Cardiac fibroblast (primary cell): ENCODE data around the gene TNNI3.
"Not testable (repeated sequence)": the region's sequence is repeated elsewhere in the genome, so short reads cannot be mapped to it uniquely, and the experiment has no call there.

Experiments
- DNase-seq, 2 donors: peaks; one replicate each; pipeline versions ENCODE4 v3.0.0 to v3.0.0-alpha.2; 2010; ENCODE audit warnings: low read depth in 2 of 2
- H3K4me3 ChIP-seq, 2 donors: replicated peaks in 1 of 2; 1 replicate in 1 of 2; 2 replicates in 1 of 2; pipeline ENCODE4 v1.5.1; 2011; ENCODE audit warnings: low read depth in 2 of 2, low read length in 2 of 2, mild to moderate bottlenecking in 2 of 2, moderate library complexity in 1 of 2
- TF ChIP-seq, protein P1 (sequence below): IDR thresholded peaks from one replicate; pipeline ENCODE4 v1.5.1; 2011; ENCODE audit warnings: low read depth, mild to moderate bottlenecking, low read length, inconsistent platforms

The TNNI3 gene

GRCh38 chr19:55157064-55157908, at the start of gene TNNI3:
TNNI3 (minus strand) TSS chr19:55157732; CDS start chr19:55157589, 143 bp downstream.
- H3K4me3 ChIP-seq: peak within 1 kb of the TSS in 1 of 2 donors; percentile 3
- TF ChIP-seq, protein P1, sequence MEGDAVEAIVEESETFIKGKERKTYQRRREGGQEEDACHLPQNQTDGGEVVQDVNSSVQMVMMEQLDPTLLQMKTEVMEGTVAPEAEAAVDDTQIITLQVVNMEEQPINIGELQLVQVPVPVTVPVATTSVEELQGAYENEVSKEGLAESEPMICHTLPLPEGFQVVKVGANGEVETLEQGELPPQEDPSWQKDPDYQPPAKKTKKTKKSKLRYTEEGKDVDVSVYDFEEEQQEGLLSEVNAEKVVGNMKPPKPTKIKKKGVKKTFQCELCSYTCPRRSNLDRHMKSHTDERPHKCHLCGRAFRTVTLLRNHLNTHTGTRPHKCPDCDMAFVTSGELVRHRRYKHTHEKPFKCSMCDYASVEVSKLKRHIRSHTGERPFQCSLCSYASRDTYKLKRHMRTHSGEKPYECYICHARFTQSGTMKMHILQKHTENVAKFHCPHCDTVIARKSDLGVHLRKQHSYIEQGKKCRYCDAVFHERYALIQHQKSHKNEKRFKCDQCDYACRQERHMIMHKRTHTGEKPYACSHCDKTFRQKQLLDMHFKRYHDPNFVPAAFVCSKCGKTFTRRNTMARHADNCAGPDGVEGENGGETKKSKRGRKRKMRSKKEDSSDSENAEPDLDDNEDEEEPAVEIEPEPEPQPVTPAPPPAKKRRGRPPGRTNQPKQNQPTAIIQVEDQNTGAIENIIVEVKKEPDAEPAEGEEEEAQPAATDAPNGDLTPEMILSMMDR: no peak
- no peak for DNase-seq

GRCh38 chr19:55206664-55207500, 49.4 kb upstream of the TNNI3 start:
- TF ChIP-seq, protein P1: no peak
- DNase-seq: peak; percentile 83 to 95
- H3K4me3 ChIP-seq: peak overlapping the region; percentile 8 to 32

DNA sequence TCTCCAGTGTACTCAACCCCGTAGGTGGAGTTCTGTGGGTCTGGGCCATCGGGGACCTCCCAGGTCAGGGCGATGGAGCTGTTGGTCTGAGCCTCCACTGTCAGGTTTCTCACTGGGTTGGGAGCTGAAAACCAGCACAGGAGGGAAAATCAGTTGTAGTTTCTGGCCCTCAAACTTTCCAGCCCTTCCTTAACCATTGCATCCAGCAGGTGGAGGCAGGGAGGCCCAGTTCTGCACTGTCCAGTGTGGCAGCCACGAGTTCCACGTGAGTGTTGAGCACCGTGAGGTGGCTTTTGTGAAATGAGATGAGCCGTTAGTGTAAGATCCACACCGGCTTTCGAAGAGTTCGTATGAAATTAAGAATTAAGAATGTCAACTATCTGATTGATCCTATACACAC, 44.7 kb upstream of the TNNI3 start:
- not testable (repeated sequence) for H3K4me3 ChIP-seq, DNase-seq
- TF ChIP-seq, protein P1: peak; percentile 27

DNA sequence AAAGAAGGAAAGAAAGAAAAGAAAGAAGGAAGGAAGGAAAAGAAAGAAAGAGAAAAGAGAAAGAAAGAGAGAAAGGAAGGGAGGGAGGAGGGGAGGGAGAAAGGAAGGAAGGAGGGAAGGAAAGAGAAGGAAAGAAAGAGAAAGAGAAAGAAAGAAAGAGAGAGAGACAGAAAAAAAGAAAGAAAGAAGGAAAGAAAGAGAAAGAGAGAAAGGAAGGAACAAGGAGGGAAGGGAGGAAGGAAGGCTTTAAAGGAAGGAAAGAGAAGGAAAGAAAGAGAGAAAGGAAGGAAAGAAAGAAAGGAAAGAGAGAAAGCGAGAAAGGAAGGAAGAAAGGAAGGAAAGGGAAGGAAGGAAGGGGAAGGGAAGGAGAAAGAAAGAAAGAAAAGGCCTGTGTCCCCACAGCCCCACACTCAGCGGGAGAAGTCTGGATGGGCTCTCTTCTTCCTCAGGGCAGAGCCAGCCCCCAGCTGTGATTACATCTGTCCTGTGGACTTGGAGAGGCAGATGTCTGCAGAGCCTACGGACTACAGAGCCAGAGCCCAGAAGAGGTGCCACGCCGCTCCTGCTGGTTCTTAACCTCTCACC, 42.2 kb upstream of the TNNI3 start:
- DNase-seq: no peak
- no peak overlapping the region for H3K4me3 ChIP-seq
- TF ChIP-seq, protein P1: no peak

DNA sequence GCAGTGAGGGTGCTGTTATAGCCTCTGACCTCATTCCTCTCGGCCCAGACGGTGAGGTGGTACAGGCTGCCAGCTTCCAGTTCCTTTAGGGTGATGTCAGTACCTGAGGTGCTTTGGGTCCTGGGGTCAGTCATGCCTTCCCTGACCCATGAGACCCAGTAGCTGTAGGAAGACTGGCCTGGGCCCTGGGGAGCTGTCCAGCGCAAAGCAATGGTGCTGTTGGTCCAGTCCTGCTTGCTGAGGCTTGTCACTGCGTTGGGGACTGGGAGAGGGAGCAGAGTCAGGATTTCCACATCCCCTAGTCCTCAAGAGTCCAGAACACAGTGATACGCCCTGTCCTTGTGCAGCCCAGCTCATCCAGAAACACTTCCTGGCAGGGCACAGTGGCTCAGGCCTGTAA, 41.1 kb upstream of the TNNI3 start:
- no peak for DNase-seq
- TF ChIP-seq, protein P1: no peak

GRCh38 chr19:55197528-55197927, 40.0 kb upstream of the TNNI3 start:
- TF ChIP-seq, protein P1: no peak
- no peak overlapping the region for H3K4me3 ChIP-seq
- DNase-seq: peak in 1 of 2 donors; percentile 43

More for the DNA sequence above, 41.1 kb upstream of the TNNI3 start:
- H3K4me3 ChIP-seq: no peak overlapping the region
